Measurements from ENCODE around the gene CYSRT1.

DNA sequence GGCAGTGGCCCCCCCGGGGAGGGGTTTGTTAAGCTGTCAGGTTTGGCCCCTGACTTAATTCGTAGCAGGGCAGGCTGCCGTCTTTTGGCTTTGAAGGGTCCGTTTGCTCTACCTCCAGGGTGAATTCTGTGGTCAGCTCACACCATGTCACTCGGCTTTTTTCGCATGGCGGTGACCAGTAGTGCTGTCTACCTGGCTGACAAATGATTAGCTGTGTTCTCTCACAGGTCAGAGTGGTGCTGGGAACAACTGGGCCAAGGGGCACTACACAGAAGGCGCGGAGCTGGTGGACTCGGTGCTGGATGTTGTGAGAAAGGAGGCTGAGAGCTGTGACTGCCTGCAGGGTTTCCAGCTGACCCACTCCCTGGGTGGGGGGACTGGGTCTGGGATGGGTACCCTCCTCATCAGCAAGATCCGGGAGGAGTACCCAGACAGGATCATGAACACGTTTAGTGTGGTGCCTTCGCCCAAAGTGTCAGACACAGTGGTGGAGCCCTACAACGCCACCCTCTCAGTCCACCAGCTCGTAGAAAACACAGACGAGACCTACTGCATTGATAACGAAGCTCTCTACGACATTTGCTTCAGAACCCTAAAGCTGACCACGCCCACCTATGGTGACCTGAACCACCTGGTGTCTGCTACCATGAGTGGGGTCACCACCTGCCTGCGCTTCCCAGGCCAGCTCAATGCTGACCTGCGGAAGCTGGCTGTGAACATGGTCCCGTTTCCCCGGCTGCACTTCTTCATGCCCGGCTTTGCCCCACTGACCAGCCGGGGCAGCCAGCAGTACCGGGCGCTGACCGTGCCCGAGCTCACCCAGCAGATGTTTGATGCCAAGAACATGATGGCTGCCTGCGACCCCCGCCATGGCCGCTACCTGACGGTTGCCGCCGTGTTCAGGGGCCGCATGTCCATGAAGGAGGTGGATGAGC is 17.6 kb downstream of the CYSRT1 start:
- TF ChIP-seq CTCF (IDR thresholded peaks at IDR 0.05) = no peak
- no peak for TF ChIP-seq POLR2A (IDR thresholded peaks at IDR 0.05)
- no peak for TF ChIP-seq EP300 (IDR thresholded peaks at IDR 0.05)
- TF ChIP-seq POLR2AphosphoS5 (IDR thresholded peaks at IDR 0.05) = peak in 1 of 3 donors; percentile 4
